H1 (cell line): ENCODE measurements around the gene DAPK2. TPM values are rescaled to one million over a fixed set of nuclear protein-coding genes. Genes with fewer than 3 reads are reported as not detected.

ENCODE experiments used
- BRCA1 ChIP-seq: IDR thresholded peaks from 2 replicates; pipeline ENCODE4 v1.6.1; 2012; ENCODE audit warnings: low read depth, low read length, improper control_type of control experiment
- CTBP2 ChIP-seq: IDR thresholded peaks from 2 replicates; pipeline ENCODE4 v1.7.0; 2011; ENCODE audit warnings: borderline replicate concordance, mild to moderate bottlenecking, moderate library complexity, mixed read lengths, low read length; ENCODE audit not compliant: insufficient read depth, insufficient read length
- E2F6 ChIP-seq: IDR thresholded peaks from 2 replicates; pipeline ENCODE4 v1.6.1; 2012; ENCODE audit warnings: inconsistent platforms
- EGR1 ChIP-seq: IDR thresholded peaks from 2 replicates; pipeline ENCODE4 v1.6.1; 2011; ENCODE audit warnings: low read depth, low read length, borderline replicate concordance
- HDAC2 ChIP-seq, 2 experiments: fragments of 300-600 bp in 1 of 2; sonication (generic) in 1 of 2; IDR thresholded peaks; 2 replicates each; pipeline ENCODE4 v1.6.1; 2011 to 2012; ENCODE audit warnings: low read depth in 2 of 2, low read length in 2 of 2, mild to moderate bottlenecking in 2 of 2, moderate library complexity in 2 of 2, borderline replicate concordance in 1 of 2, inconsistent platforms in 1 of 2
- KDM5A ChIP-seq: fragments of 200-600 bp; IDR thresholded peaks from 2 replicates; pipeline ENCODE4 v1.7.1; 2012; ENCODE audit warnings: mild to moderate bottlenecking, low read length, inconsistent platforms, mixed read lengths
- POLR2A ChIP-seq, 2 experiments: IDR thresholded peaks; 1 replicate in 1 of 2; 2 replicates in 1 of 2; pipeline ENCODE4 v1.6.1; 2011; ENCODE audit warnings: low read depth in 2 of 2, low read length in 2 of 2, mild to moderate bottlenecking in 2 of 2; ENCODE audit errors: control extremely low read depth in 1 of 2
- polyA plus RNA-seq, 7 experiments: library from polyadenylated mRNA; depleted of rRNA in 3 of 7; stranded (reverse) in 5 of 7; unstranded in 2 of 7; fragments of >200 nt in 5 of 7; fragments of 200-250 nt in 2 of 7; gene quantifications; 1 replicate in 5 of 7; 2 replicates in 1 of 7; 4 replicates in 1 of 7; pipeline versions ENCODE4 v1.2.1 to v1.2.3, GENCODE V29; 2011 to 2013; ENCODE audit warnings: missing spikeins in 2 of 7, mixed read lengths in 2 of 7
- total RNA-seq: library from RNA; stranded (reverse); fragmentation: NEBNext Ultra II Directional; extraction: Animal tissue kit (Norgen Biotek cat#: 25700); gene quantifications from 2 replicates; pipeline ENCODE4 v1.2.1, GENCODE V29; 2021

Gene DAPK2
- total and polyA plus RNA-seq, 2 of the 8 experiments (the other 6 are each of a cell fraction or from before 2014, with no cell fraction given): 1.8 to 2.9 TPM

GRCh38 chr15:63940966-63941620 lies 105.2 kb downstream of the DAPK2 start (continued):
- TF ChIP-seq CTBP2 (no peak), KDM5A (no peak), EGR1 (no peak), HDAC2 (IDR thresholded peaks at IDR 0.05; ENCODE audit: borderline replicate concordance in 1 of 2, low read depth in 2 of 2, low read length in 2 of 2) (no peak), E2F6 (no peak), BRCA1 (no peak), POLR2A (IDR thresholded peaks at IDR 0.05; ENCODE audit: control extremely low read depth in 1 of 2, low read depth in 2 of 2, low read length in 2 of 2) (no peak)
- TF ChIP-seq, all 59 proteins: peak for 0
